Astrocyte (in vitro differentiated cells and primary cell): Measurements from ENCODE around the gene OTOG. TPM values are rescaled to one million over a fixed set of nuclear protein-coding genes. Genes with fewer than 3 reads are reported as not detected.
A peak's percentile ranks its signal among the peaks of the same experiment; 100 is the strongest.

Experiments
- DNase-seq: peaks from one replicate; pipeline ENCODE4 v3.0.0-alpha.2; 2010; ENCODE audit warnings: low read depth
- FAIRE-seq: peaks from 2 replicates; lab custom pipeline; 2011; peaks lifted over from hg19 to GRCh38; lab: Jason Lieb, UNC
- H2AFZ ChIP-seq: 2 replicates; pipeline ENCODE4 v1.6.0; 2012; ENCODE audit warnings: low read depth, low read length, inconsistent platforms
- H3K27ac ChIP-seq: 2 replicates; pipeline ENCODE4 v1.5.1; 2011; ENCODE audit warnings: low read depth, low read length, inconsistent platforms
- H3K27me3 ChIP-seq: 2 replicates; pipeline ENCODE4 v1.6.0; 2011; ENCODE audit warnings: low read length, inconsistent platforms; ENCODE audit not compliant: insufficient read depth
- H3K36me3 ChIP-seq: 2 replicates; pipeline ENCODE4 v1.5.1; 2011; ENCODE audit warnings: low read length, inconsistent platforms; ENCODE audit not compliant: insufficient read depth
- H3K4me1 ChIP-seq: 2 replicates; pipeline ENCODE4 v1.5.1; 2011; ENCODE audit warnings: low read length, inconsistent platforms; ENCODE audit not compliant: insufficient read depth
- H3K4me2 ChIP-seq: 2 replicates; pipeline ENCODE4 v1.6.0; 2012; ENCODE audit warnings: low read length, inconsistent platforms
- H3K4me3 ChIP-seq: 2 replicates; pipeline ENCODE4 v1.5.1; 2011; ENCODE audit warnings: low read depth, mild to moderate bottlenecking, low read length, inconsistent platforms; ENCODE audit not compliant: insufficient read depth
- H3K79me2 ChIP-seq: 2 replicates; pipeline ENCODE4 v1.6.0; 2012; ENCODE audit warnings: mild to moderate bottlenecking, low read length, inconsistent platforms; ENCODE audit not compliant: insufficient read depth
- H3K9ac ChIP-seq: 2 replicates; pipeline ENCODE4 v1.6.0; 2012; ENCODE audit warnings: mild to moderate bottlenecking, low read length, inconsistent platforms
- H3K9me3 ChIP-seq: 2 replicates; pipeline ENCODE4 v1.5.1; 2012; ENCODE audit warnings: low read depth, mild to moderate bottlenecking, low read length, inconsistent platforms; ENCODE audit not compliant: insufficient read depth
- H4K20me1 ChIP-seq: 2 replicates; pipeline ENCODE4 v1.6.0; 2012; ENCODE audit warnings: low read length, inconsistent platforms; ENCODE audit not compliant: insufficient read depth
- H3K27ac Mint-ChIP-seq: one replicate; pipeline ENCODE4 v1.8.0; 2021; ENCODE audit warnings: mild to moderate bottlenecking, mixed read lengths; ENCODE audit not compliant: unreplicated experiment
- H3K27me3 Mint-ChIP-seq: one replicate; pipeline ENCODE4 v1.8.0; 2021; ENCODE audit warnings: low read depth, mixed read lengths; ENCODE audit not compliant: unreplicated experiment
- H3K36me3 Mint-ChIP-seq: one replicate; pipeline ENCODE4 v1.8.0; 2021; ENCODE audit warnings: low read depth, mixed read lengths; ENCODE audit not compliant: unreplicated experiment
- H3K4me1 Mint-ChIP-seq: one replicate; pipeline ENCODE4 v1.8.0; 2021; ENCODE audit warnings: low read depth, mixed read lengths; ENCODE audit not compliant: unreplicated experiment
- H3K4me3 Mint-ChIP-seq: one replicate; pipeline ENCODE4 v1.8.0; 2021; ENCODE audit warnings: mild to moderate bottlenecking, moderate library complexity, mixed read lengths; ENCODE audit not compliant: unreplicated experiment
- H3K9me3 Mint-ChIP-seq: one replicate; pipeline ENCODE4 v1.8.0; 2021; ENCODE audit warnings: mild to moderate bottlenecking, mixed read lengths; ENCODE audit not compliant: unreplicated experiment
- EZH2 ChIP-seq: IDR thresholded peaks from 2 replicates; pipeline ENCODE4 v1.6.1; 2012; ENCODE audit warnings: mild to moderate bottlenecking, low read length, inconsistent platforms; ENCODE audit not compliant: insufficient read depth
- total RNA-seq: library from RNA; stranded (reverse); gene quantifications from 2 replicates; pipeline ENCODE4 v1.2.1, GENCODE V29; 2021
- TF ChIP-seq, protein P1 (sequence below): IDR thresholded peaks from 2 replicates; pipeline ENCODE4 v1.5.1; 2011; ENCODE audit warnings: low read depth, mild to moderate bottlenecking, inconsistent platforms, low read length, moderate library complexity; ENCODE audit not compliant: insufficient read depth

OTOG gene
- total RNA-seq, 1 donor from 2014 or later, result not detected

DNA sequence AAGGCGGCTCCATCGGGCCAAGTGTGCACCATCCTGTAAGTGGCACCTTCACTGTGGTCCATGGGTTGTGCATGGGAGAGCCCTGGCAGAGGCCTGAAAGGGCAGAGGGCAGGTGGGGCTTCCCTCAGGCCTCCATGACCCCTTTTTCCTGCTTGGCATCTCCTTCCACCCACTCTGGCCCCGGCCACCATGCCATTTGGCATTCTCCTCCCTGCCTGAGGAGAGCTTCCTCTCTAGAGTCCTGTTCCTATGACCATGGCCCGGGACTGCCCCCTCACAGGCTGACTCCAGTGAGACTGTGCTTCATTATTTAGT, 4.9 kb downstream of the OTOG start:
- Histone ChIP-seq H3K27ac (no peak overlapping the region), H4K20me1 (no peaks in the 10 kb centered on the region), H3K79me2 (no peaks in the 10 kb centered on the region), H3K9me3 (no peaks in the 10 kb centered on the region), H3K4me1 (no peaks in the 10 kb centered on the region), H3K36me3 (no peaks in the 10 kb centered on the region), H3K27me3 (peaks cover 2% of the 10 kb centered on the region), H3K4me3 (no peak overlapping the region), H2AFZ (no peak overlapping the region), H3K9ac (no peak overlapping the region), H3K4me2 (no peak overlapping the region)
- Mint-ChIP-seq H3K9me3 (peaks cover 6% of the 10 kb centered on the region), H3K4me1 (peaks cover 3% of the 10 kb centered on the region), H3K4me3 (no peak overlapping the region), H3K27me3 (peaks cover 37% of the 10 kb centered on the region), H3K36me3 (no peaks in the 10 kb centered on the region), H3K27ac (no peak overlapping the region)
- TF ChIP-seq, protein P1, sequence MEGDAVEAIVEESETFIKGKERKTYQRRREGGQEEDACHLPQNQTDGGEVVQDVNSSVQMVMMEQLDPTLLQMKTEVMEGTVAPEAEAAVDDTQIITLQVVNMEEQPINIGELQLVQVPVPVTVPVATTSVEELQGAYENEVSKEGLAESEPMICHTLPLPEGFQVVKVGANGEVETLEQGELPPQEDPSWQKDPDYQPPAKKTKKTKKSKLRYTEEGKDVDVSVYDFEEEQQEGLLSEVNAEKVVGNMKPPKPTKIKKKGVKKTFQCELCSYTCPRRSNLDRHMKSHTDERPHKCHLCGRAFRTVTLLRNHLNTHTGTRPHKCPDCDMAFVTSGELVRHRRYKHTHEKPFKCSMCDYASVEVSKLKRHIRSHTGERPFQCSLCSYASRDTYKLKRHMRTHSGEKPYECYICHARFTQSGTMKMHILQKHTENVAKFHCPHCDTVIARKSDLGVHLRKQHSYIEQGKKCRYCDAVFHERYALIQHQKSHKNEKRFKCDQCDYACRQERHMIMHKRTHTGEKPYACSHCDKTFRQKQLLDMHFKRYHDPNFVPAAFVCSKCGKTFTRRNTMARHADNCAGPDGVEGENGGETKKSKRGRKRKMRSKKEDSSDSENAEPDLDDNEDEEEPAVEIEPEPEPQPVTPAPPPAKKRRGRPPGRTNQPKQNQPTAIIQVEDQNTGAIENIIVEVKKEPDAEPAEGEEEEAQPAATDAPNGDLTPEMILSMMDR, result no peak
- TF ChIP-seq EZH2, result no peak
- DNase-seq (no peak), FAIRE-seq (no peak)

DNA sequence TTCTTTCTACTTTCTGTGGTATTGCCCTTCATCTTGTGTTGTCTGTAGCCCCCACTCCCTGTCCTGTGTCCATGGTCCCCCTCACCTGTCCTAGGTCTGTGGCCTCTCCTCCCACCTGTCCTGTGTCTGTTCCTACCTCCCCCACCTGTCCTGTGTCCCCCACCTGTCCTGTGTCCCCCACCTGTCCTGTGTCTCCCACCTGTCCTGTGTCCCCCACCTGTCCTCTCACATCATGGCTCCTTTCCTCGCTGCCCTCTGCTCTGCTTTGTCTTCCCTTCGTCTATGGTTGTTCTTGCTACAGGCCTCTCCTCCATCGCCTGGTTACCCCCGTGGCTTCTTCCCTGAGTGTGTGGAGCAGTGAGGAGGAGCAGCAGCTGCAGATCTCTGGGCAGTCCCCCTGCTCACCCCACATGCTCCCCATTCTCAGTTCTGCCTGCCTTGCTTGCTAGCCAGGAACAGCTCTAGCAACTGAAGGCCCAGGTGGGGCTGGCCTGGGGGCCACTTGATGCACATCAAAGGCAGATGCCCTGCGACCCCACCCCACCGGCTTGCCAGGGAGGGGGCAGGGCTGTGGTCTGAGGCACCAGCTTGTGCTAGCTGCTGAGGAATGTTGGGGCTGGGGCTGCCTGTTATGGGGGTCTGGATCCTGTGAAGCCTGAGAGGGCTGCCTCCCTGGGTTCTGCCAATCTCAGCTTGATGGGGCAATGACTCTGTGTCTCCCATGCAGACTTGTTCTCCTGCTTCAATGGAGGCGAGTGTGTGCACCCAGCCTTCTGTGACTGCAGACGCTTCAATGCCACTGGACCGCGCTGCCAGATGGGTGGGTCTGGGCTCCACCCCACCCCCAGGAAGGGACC, 5.6 kb downstream of the OTOG start:
- DNase-seq (peak; percentile 8), FAIRE-seq (no peak)
- Histone ChIP-seq H3K79me2 (no peaks in the 10 kb centered on the region), H3K9me3 (no peaks in the 10 kb centered on the region), H3K4me3 (no peak overlapping the region), H3K27ac (no peak overlapping the region), H4K20me1 (no peaks in the 10 kb centered on the region), H3K9ac (no peak overlapping the region), H3K27me3 (no peaks in the 10 kb centered on the region), H2AFZ (no peak overlapping the region), H3K36me3 (no peaks in the 10 kb centered on the region), H3K4me1 (no peaks in the 10 kb centered on the region), H3K4me2 (no peak overlapping the region)
- Mint-ChIP-seq H3K4me1 (no peaks in the 10 kb centered on the region), H3K27ac (no peak overlapping the region), H3K9me3 (peaks cover 6% of the 10 kb centered on the region), H3K27me3 (peaks cover 37% of the 10 kb centered on the region), H3K36me3 (no peaks in the 10 kb centered on the region), H3K4me3 (no peak overlapping the region)
- TF ChIP-seq, protein P1, result no peak
- TF ChIP-seq EZH2, result no peak

DNA sequence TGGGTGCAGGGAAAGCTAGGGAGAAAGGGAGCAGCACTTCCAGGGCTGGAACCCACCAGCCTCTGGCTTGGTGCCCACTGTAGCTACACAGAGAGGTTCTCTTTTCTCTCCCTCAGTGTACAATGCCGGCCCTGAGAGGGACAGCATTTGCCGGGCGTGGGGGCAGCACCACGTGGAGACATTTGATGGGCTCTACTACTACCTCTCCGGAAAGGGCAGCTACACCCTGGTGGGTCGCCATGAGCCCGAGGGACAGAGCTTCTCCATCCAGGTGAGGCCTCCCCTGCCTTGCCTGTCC, 6.1 kb downstream of the OTOG start:
- Histone ChIP-seq H4K20me1 (no peaks in the 10 kb centered on the region), H3K36me3 (no peaks in the 10 kb centered on the region), H3K4me2 (no peak overlapping the region), H3K9me3 (no peaks in the 10 kb centered on the region), H3K9ac (no peak overlapping the region), H3K27ac (no peak overlapping the region), H3K27me3 (no peaks in the 10 kb centered on the region), H3K79me2 (no peaks in the 10 kb centered on the region), H3K4me3 (no peak overlapping the region), H3K4me1 (no peaks in the 10 kb centered on the region), H2AFZ (no peak overlapping the region)
- TF ChIP-seq, protein P1, result no peak
- TF ChIP-seq EZH2, result no peak
- DNase-seq, result no peak
- Mint-ChIP-seq H3K4me1 (no peaks in the 10 kb centered on the region), H3K9me3 (peaks cover 6% of the 10 kb centered on the region), H3K27ac (no peak overlapping the region), H3K27me3 (peaks cover 40% of the 10 kb centered on the region), H3K4me3 (no peak overlapping the region), H3K36me3 (no peaks in the 10 kb centered on the region)
- no peak for FAIRE-seq
